Karpas-422 (cell line): ENCODE results near the gene TMEM143. TPM values are rescaled to one million over a fixed set of nuclear protein-coding genes. Genes with fewer than 3 reads are reported as not detected.

Source experiments
- DNase-seq: peaks from one replicate; pipeline ENCODE4 v3.0.0-alpha.2; 2015
- H2AFZ ChIP-seq: fragments of 200-600 bp; sonication (generic); 2 replicates; pipeline ENCODE4 v1.6.1; 2014; ENCODE audit warnings: antibody characterized with exemption, low read length, mixed read lengths
- H3K27ac ChIP-seq: fragments of 200-600 bp; sonication (generic); 2 replicates; pipeline ENCODE4 v1.5.1; 2014; ENCODE audit warnings: mild to moderate bottlenecking, low read length, moderate library complexity
- H3K27me3 ChIP-seq: fragments of 200-600 bp; sonication (generic); 2 replicates; pipeline ENCODE4 v1.6.1; 2014; ENCODE audit warnings: low read length, mixed read lengths
- H3K36me3 ChIP-seq: fragments of 200-600 bp; sonication (generic); 2 replicates; pipeline ENCODE4 v1.6.1; 2014; ENCODE audit warnings: low read length, mixed read lengths; ENCODE audit not compliant: insufficient read depth
- H3K4me1 ChIP-seq: fragments of 200-600 bp; sonication (generic); 2 replicates; pipeline ENCODE4 v1.6.1; 2014; ENCODE audit warnings: mild to moderate bottlenecking, low read length, mixed read lengths
- H3K4me2 ChIP-seq: fragments of 200-600 bp; sonication (generic); 2 replicates; pipeline ENCODE4 v1.6.1; 2014; ENCODE audit warnings: low read length, low read depth, mild to moderate bottlenecking; ENCODE audit not compliant: poor library complexity, severe bottlenecking
- H3K4me3 ChIP-seq: fragments of 200-600 bp; sonication (generic); 2 replicates; pipeline ENCODE4 v1.5.1; 2014; ENCODE audit warnings: mild to moderate bottlenecking, antibody characterized with exemption, low read length, mixed read lengths
- H3K79me2 ChIP-seq: fragments of 200-600 bp; sonication (generic); 2 replicates; pipeline ENCODE4 v1.6.1; 2014; ENCODE audit warnings: mild to moderate bottlenecking, low read length, mixed read lengths
- H3K9ac ChIP-seq: fragments of 200-600 bp; sonication (generic); 2 replicates; pipeline ENCODE4 v1.6.0; 2014; ENCODE audit warnings: low read length
- H3K9me2 ChIP-seq: fragments of 200-600 bp; sonication (generic), shearing (Covaris generic); replicated peaks from 2 replicates; pipeline ENCODE4 v1.6.0; 2014; ENCODE audit warnings: mild to moderate bottlenecking, low read length, moderate library complexity; ENCODE audit not compliant: insufficient read depth
- H3K9me3 ChIP-seq: fragments of 300-700, 200-600 bp; sonication (generic); 2 replicates; pipeline ENCODE4 v1.6.1; 2014; ENCODE audit warnings: low read length, mixed read lengths
- H4K20me1 ChIP-seq: fragments of 200-600 bp; sonication (generic); 2 replicates; pipeline ENCODE4 v1.6.1; 2014; ENCODE audit warnings: mild to moderate bottlenecking, antibody characterized with exemption, low read length, low read depth; ENCODE audit not compliant: insufficient read depth
- total RNA-seq: library from RNA; depleted of rRNA; stranded (reverse); fragments of >200 nt; shearing (Covaris generic); gene quantifications from 2 replicates; pipeline ENCODE4 v1.2.3, GENCODE V29; 2014; ENCODE audit warnings: low replicate concordance

Gene TMEM143
- total RNA-seq, 1 experiment from 2014 or later = 7.8 TPM

DNA sequence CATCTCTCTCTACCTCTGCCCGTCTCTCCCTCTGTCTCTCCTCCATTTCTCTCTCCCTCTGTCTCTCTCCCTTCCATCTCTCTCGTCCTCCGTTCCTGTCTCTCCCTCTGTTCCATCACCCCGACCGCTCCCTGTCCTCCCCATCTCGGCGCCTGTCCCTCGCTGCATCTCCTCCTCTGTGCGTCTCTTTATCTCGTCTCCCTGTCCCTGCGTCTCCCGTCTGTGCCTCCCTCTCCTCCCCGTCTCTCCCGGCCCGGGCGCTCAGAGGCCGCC lies 34.3 kb upstream of the TMEM143 start:
- H3K4me3 ChIP-seq = no peak overlapping the region
- no peaks in the 10 kb centered on the region for H3K9me2 ChIP-seq
- H3K4me1 ChIP-seq = peaks cover 6% of the 10 kb centered on the region
- H3K4me2 ChIP-seq = no peak overlapping the region
- no peak overlapping the region for H3K27ac ChIP-seq
- no peaks in the 10 kb centered on the region for H3K9me3 ChIP-seq
- no peak overlapping the region for H3K9ac ChIP-seq
- no peaks in the 10 kb centered on the region for H4K20me1 ChIP-seq
- no peaks in the 10 kb centered on the region for H3K27me3 ChIP-seq
- no peak overlapping the region for H2AFZ ChIP-seq
- no peak for DNase-seq
- no peaks in the 10 kb centered on the region for H3K79me2 ChIP-seq
- H3K36me3 ChIP-seq = no peaks in the 10 kb centered on the region

DNA sequence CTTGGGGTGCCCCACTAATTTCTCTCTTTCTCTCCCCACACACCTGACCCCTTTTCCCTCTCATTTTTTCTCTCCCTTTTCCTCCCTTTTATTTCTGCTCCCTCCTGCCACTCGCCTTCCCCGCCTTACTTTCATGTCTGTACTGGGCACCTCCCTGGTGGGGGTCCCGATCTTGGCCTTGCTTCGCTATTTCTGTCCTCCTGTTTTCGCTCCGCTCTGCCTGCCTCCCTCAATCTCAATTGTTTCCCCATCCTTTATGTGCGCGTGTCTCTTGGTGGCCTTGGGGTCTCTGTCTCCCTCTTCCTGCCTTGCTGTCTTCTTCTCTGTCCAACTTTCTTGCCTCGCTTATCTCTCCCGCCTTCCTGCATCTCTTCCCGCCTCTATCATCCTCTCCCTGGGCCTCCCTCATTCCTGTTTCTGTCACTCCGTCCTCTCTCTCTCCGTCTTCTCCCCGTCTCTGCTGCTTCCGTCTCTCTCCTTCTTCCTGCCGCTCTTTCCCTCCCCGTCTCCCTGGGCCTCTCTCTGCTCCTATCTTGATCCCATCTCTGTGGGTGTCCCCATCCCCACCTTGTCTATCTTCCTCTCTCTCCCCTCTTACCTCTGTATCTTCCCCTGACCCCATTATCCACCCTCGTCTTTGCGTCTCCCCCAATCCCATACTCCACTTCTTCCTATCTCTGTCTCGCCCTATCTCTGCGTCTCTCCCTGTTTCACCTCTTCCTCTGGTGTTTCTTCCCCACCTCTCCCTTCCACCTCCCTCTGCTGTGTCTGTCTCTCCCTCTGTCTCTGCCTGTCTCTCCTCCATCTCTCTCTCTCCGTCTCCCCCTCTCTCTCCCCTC lies 33.7 kb upstream of the TMEM143 start:
- no peak for DNase-seq
- no peak overlapping the region for H3K4me3 ChIP-seq
- H2AFZ ChIP-seq = no peak overlapping the region
- no peak overlapping the region for H3K9ac ChIP-seq
- H3K9me3 ChIP-seq = no peaks in the 10 kb centered on the region
- no peaks in the 10 kb centered on the region for H3K36me3 ChIP-seq
- H3K27ac ChIP-seq = no peak overlapping the region
- peaks cover 6% of the 10 kb centered on the region for H3K4me1 ChIP-seq
- H3K4me2 ChIP-seq = no peak overlapping the region
- no peaks in the 10 kb centered on the region for H3K9me2 ChIP-seq
- H3K27me3 ChIP-seq = no peaks in the 10 kb centered on the region
- no peaks in the 10 kb centered on the region for H3K79me2 ChIP-seq
- H4K20me1 ChIP-seq = no peaks in the 10 kb centered on the region

DNA sequence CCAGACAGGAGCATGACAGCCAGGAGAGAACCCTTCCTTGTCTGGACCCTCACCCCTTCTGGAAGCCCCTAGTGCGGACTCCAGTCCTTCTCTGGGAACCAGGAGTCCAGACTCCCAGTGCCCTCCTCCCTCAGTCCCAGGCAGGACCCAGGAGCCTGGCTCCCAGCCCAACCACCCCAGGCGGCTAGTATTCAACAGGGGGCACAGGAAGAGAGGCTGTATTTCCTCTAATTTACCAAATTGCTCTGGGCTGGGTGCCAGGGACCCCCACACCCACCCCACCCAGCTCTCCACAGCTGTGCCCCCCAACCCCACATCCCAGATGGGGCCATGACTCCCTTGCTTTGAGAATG lies 33.1 kb upstream of the TMEM143 start:
- H3K4me3 ChIP-seq = no peak overlapping the region
- peaks cover 7% of the 10 kb centered on the region for H3K4me1 ChIP-seq
- H3K9me2 ChIP-seq = no peaks in the 10 kb centered on the region
- no peak for DNase-seq
- H3K27ac ChIP-seq = no peak overlapping the region
- H3K79me2 ChIP-seq = no peaks in the 10 kb centered on the region
- H3K9ac ChIP-seq = no peak overlapping the region
- no peaks in the 10 kb centered on the region for H3K36me3 ChIP-seq
- no peak overlapping the region for H2AFZ ChIP-seq
- no peaks in the 10 kb centered on the region for H3K27me3 ChIP-seq
- H3K4me2 ChIP-seq = no peak overlapping the region
- H3K9me3 ChIP-seq = no peaks in the 10 kb centered on the region
- no peaks in the 10 kb centered on the region for H4K20me1 ChIP-seq

DNA sequence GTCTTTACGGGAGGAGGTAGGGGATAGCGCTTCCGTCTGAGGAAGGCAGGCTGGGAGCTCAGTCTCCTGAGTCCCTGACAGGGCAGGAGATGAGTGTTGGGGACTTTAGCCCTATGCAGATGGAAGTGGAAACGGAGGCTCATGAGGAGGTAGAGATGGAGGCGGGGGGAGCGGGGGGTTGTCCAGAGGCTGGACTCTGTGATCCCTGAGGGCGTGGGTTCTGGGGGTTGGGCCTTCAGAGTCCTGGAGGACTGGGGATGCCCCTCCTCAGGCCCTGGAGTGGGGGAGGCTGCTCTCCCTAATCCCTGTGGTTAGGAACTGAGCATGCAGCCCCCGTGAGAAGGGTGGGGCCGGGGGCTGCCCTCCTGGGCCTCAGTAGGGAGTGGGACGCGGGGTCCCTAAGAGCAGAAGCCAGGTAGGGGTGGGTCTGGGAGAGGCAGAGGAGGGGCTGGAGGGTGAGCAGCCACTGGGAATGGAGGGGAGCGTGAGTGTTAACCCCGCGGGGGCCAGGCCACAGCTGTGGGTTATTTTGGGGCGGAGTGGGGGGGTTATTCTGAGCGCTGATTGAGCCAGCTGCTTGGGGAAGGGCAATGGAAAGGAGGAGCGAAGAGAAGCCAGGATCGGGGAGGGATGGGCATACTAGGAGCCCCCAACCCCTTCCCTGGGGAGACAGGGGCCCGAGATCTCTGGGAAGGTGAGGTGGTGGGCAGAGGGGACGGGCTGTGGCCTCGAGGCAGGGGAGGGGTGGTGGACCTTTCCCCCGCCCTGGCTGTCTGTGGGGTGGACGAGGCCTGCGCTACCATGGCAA lies 32.5 kb upstream of the TMEM143 start:
- Histone ChIP-seq H3K9ac (no peak overlapping the region), H3K4me2 (no peak overlapping the region), H3K27ac (no peak overlapping the region), H3K79me2 (peaks cover 1% of the 10 kb centered on the region), H3K9me3 (no peaks in the 10 kb centered on the region), H2AFZ (no peak overlapping the region), H3K27me3 (no peaks in the 10 kb centered on the region), H3K4me3 (no peak overlapping the region), H4K20me1 (no peaks in the 10 kb centered on the region), H3K4me1 (peaks cover 9% of the 10 kb centered on the region), H3K9me2 (no peaks in the 10 kb centered on the region), H3K36me3 (no peaks in the 10 kb centered on the region)
- no peak for DNase-seq

DNA sequence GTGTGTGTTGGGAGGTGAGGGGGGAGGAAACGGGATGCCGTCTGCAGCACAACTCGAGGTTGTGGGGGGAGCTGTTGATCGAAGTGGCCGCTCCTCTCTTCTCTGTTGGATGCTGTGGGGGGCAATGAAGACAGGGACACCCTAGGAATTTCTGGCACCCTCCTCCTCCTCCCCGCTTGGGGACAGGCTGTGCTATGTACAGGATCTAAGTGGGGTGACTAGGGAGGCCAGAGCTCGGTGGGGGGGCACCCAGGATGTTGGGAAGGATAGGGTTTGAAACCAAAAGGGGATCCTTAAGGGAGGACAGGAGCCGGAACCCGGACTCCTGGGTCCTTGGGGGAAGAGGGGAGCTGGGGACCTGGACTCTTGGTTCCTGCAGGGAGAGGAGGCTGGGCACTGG lies 31.8 kb upstream of the TMEM143 start:
- H3K27ac ChIP-seq = no peak overlapping the region
- H3K36me3 ChIP-seq = no peaks in the 10 kb centered on the region
- no peak for DNase-seq
- H3K4me3 ChIP-seq = no peak overlapping the region
- H3K9me2 ChIP-seq = no peaks in the 10 kb centered on the region
- H3K79me2 ChIP-seq = peaks cover 8% of the 10 kb centered on the region
- H3K4me2 ChIP-seq = no peak overlapping the region
- H3K4me1 ChIP-seq = peaks cover 8% of the 10 kb centered on the region
- no peaks in the 10 kb centered on the region for H3K9me3 ChIP-seq
- no peak overlapping the region for H2AFZ ChIP-seq
- no peaks in the 10 kb centered on the region for H4K20me1 ChIP-seq
- no peak overlapping the region for H3K9ac ChIP-seq
- no peaks in the 10 kb centered on the region for H3K27me3 ChIP-seq

DNA sequence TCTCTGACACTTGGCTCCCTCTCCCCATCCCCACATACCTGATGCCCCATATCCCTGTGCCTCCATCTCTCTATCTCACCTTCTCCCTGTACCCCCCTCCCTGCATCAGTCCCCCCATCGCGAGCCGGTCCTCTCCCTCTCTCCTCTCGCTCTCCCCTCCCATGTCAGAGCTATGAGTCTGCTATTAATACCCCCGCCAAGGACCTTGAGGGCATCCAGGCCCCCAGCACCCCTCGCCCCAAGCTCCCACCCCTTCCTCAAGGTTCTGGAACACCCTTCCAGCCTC lies 31.4 kb upstream of the TMEM143 start:
- H3K27me3 ChIP-seq = no peaks in the 10 kb centered on the region
- H3K4me1 ChIP-seq = peaks cover 5% of the 10 kb centered on the region
- no peak overlapping the region for H3K4me2 ChIP-seq

DNA sequence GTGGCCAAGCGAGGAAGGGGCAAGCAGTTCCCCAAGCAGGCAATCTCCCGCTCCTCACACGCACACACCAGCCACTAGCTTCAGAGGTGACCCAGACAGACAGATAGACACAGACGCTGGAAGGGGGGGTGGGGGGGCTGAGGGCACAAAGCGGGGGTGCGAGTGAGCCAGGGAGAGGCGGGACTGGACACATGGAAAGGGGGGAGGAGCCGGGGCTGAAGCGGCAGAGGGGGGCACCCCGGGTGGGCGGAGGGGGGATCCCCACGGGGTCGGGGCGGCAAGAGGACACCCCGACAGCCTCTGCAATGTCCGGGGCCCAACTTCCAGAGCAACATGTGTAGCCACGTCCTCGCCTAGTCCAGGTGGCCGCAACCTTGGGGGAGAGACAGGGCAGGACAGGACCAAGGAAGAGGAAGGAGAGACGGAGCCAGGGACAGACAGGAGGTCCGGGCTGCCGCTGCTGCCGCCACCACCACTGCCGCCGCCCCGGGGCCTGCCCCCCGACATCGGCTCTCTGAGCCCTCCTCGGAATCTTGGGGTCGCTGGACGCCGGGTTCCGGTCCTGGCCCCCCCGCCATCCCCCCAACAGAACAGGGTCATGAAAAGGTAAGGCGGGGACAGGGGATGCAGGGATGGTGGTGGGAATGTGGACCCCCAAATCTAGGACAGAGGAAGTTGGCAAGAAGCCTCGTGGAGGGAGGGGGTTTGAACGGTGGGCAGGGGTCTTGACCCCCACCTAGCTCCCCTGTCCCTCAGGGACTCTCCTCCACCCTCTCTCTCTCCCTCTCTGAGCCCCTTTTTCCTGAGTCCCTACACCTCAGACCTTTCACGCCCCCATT lies 30.8 kb upstream of the TMEM143 start:
- Histone ChIP-seq H4K20me1 (no peaks in the 10 kb centered on the region), H3K4me1 (peaks cover 7% of the 10 kb centered on the region), H3K79me2 (peaks cover 15% of the 10 kb centered on the region), H3K4me3 (no peak overlapping the region), H3K27ac (no peak overlapping the region), H3K36me3 (no peaks in the 10 kb centered on the region), H3K4me2 (no peak overlapping the region), H3K9ac (no peak overlapping the region), H3K27me3 (no peaks in the 10 kb centered on the region), H3K9me2 (no peaks in the 10 kb centered on the region), H3K9me3 (no peaks in the 10 kb centered on the region), H2AFZ (no peak overlapping the region)
- no peak for DNase-seq

More for the DNA sequence above, 31.4 kb upstream of the TMEM143 start:
- Histone ChIP-seq H4K20me1 (no peaks in the 10 kb centered on the region), H2AFZ (no peak overlapping the region), H3K9me3 (no peaks in the 10 kb centered on the region), H3K36me3 (no peaks in the 10 kb centered on the region), H3K4me3 (no peak overlapping the region), H3K79me2 (peaks cover 12% of the 10 kb centered on the region), H3K9ac (no peak overlapping the region), H3K27ac (no peak overlapping the region), H3K9me2 (no peaks in the 10 kb centered on the region)
- no peak for DNase-seq
